GM20431 (cell line): ENCODE measurements around the gene KNDC1.

Experiments
- in situ Hi-C: fragments of 300-500 bp; cut with MseI, MboI; formaldehyde crosslinking; loops from one replicate; pipeline ENCODE4 v1.15.0; 2020; ENCODE audit warnings: low sequenced_read_pairs; ENCODE audit not compliant: unreplicated experiment

KNDC1 gene

DNA sequence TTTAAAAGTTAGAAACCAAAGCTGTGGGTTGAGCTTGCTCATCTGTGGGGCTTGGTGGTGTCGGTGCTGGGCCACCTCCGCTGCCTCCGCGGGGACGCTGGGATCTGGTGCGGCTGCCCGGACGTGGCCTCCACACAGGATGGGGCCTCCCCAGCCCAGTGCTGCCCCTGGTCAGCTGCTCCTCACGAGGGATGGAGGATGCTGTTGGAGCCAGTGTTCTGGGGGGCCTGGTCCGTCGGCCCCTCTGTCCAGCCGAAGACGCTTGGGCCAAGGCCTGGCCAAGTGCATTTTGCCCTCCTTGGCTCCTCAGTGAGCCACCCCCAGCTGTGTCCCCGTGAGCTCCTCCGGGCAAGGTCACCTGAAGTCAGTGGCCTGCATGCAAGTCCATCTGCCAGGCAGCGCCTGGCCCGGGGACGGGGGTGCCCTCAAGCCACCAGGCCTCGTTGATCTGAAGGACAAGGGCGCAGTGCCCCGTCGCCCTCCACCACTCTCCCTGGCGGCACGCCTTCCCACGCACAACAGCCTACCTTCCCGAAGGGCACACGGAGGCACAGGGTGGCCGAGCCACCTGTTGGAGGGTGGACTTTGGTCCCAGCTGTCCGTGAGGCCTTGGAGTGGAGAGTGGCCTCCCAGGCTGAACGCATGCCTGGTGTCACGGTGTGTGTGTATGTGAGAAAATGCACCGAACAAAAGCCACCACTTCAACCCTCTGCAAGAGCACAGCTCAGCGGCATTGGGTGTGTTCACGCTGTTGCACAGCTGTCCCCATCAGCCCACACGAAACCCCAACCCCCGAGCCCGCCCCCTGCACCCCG is 27.3 kb downstream of the KNDC1 start:
- in situ Hi-C loops, result no loop called here

DNA sequence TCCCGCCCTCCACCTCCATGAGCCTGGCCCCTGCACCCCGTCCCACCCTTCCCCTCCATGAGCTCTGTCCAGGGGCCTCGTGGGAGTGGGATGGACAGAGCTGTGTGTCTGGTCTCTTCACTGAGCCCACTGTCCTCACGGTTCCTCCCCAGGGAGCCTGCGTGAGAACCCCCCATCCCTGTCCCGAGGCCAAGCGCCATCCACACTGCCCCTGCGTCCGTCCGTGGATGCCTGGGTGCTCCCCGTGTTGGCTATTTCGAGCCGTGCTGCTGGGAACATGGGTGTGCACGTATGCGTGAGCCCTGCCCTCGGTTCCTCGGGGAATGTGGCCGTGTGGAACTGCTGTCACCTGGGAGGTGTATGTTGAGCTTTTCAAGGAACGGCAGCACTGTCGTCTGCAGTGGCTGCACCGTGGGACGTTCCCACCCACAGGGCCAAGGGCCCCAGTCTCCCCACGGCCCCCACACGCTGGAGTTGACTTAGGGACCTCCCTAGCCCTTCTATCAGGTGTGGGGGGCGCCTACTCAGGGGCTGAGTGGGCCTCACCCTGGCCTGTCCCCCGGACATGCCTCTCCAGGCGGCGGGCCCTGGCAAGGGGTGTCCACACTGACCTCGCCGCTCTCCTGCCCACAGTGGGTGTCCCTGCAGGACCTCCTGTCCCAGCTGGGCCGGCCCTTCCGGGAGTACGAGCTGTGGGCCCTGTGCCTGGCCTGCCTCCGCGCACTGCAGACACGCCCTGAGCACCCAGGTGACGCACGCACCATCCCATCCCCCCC is 28.1 kb downstream of the KNDC1 start:
- in situ Hi-C loops, result no loop called here

DNA sequence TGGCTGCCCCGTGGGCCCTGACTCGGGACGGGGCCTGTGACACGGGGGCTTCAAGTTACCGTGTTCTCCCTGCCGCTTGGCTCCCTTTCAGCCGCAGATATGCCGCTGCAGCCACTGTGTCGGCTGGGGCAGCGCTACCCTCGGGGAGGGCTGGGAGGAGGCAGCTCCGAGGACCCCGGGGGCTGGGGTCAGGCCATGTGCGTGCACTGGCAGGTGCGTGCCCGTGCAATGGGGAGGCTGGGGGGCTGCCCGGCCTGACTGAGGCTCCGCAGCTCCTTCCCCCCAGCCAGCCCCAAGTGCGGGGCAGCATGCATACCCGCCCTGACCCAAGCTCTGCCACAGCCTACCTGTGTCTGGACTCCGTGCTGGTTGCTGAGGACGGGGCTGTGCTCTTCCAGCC is 29.2 kb downstream of the KNDC1 start:
- in situ Hi-C loops, result no loop called here

DNA sequence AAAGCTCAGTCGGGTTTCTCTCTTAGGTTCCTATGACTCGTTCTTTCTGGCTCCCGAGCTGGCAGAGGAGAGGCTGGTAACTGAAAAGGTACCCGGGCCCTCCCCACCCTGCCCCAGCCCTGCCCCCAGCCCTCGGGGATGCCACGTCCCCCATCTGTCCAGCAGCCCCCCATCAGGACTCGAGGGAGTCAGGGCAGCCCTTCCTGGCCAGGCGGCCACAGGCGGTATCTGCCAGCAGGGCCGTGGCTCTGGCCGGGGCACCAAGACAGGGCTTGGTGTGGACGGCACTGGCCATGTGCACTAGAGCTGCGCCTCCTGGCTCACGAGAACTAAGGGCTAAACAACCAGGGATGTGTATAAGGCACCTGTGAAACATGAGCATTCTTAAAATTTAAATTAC is 29.7 kb downstream of the KNDC1 start:
- in situ Hi-C loops, result no loop called here

DNA sequence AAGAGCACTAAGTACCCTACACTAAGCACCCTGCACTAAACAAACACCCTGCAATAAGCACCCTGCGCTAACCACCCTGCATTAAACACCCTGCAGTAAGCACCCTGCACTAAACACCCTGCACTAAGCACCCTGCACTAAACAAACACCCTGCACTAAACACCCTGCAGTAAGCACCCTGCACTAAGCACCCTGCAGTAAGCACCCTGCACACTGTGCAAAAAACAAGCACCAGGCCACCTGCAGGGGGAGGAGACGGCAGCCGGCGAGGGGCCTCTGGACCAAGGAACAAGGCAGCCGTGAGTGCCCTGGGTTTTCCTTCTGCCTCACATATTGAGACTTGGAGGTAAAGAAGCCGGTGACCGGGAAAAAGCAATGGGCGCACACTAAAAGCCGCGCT is 30.2 kb downstream of the KNDC1 start:
- in situ Hi-C loops, result no loop called here

DNA sequence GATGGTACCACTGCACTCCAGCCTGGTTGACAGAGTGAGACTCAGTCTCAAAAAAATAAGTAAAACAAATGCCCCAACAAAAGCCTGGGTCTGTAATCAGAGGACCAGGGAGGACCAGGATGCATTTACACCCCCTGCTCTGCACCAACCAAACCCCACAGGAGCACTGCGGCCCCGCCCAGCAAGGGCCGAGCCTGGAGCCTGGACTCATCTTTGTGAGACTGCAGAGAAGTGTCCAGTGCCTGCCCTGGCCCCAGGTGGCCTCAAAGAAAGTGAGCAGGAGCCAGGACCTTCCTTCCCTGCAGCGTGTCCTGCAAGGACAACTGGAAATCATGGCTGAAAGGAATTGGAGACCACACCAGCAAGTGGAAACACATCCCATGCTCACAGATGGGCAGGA is 31.6 kb downstream of the KNDC1 start:
- in situ Hi-C loops, result no loop called here

DNA sequence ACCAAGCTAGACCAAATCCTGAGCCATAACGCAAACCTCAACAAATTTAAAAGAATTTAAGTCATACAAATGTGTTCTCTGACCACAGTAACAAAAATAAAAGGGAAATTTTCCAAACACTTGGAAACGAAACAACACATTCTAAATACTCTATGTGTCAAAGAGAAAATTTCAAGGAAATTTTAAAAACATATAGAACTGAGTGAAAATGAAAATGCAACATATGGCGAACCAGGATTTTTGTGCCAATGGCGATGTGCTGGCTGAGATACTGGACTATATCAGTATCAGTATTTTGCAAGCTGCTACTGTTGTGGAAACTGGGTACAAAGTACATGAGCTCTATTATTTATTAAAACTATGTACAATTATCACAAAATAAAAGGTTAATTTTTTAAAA is 34.1 kb downstream of the KNDC1 start:
- in situ Hi-C loops, result no loop called here

DNA sequence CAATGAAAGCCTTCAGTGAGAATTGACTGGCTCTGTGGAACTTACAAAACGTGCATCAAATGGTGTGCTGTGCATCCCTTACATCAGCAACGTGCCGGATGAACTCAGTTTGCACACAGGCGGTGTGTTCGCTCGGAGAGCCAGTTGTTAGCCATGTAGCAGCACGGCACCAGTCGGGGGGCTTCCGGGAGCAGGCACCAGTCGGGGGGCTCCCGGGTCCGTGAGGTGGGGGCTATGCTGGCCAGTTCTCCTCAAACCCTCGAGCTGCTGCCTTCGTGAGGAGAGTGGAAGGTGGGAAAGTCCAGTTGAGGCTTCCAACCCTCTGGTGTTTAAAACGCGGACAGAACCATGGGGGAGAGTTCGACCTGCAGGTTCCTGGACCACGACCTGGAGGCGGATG is 35.1 kb downstream of the KNDC1 start:
- in situ Hi-C loops, result no loop called here

DNA sequence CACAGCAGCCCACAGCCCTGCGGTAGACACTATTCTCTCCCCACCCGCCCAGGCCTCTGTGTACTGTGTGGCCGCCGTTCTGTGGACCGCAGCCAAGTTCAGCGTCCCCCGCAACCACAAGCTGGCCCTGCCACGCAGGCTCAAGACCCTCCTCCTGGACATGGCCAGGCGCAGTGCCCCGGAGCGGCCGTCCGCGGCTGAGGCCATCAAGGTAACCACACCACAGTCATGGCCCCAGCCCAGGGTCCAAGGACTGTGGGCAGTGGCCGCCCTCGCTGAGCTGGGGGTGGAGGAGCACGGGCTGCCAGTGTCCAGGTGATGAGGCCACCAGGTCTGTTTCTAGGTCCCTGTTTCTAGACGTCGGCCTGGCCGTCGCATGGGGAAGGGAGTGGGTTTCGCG is 35.6 kb downstream of the KNDC1 start:
- in situ Hi-C loops, result no loop called here

DNA sequence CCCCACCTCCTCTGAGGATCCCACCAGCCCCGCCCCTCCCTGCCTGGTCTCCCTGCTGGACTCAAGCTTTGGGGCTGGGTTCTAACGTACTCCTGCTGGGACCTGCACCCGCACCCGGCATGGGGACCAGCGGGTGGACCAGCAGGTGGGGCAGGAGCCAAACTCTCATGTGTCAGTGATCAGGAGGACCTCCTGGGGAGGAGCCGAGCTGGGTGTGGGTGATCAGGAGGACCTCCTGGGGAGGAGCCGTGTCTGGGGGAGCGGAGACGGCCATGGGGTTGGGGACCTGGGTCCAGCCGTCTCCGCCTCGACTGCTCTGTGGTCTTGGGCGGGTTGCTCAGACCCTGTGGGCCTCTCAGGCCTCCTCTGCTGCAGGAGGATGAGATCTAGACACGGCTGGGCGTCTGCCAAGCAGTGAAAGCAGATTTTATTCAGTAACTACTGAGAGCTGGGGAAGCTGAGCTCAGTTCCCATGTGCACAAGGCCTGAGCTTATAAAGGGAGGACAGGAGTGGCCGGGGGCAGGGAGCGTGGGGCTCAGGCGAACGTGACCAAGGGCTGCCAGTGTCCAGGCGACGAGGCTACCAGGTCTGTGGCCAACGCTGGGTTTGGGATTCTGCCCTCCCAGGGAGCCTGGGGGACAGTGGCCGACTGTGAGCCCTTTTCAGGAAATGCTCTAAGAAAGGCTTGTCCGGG is 36.3 kb downstream of the KNDC1 start:
- in situ Hi-C loops, result no loop called here

DNA sequence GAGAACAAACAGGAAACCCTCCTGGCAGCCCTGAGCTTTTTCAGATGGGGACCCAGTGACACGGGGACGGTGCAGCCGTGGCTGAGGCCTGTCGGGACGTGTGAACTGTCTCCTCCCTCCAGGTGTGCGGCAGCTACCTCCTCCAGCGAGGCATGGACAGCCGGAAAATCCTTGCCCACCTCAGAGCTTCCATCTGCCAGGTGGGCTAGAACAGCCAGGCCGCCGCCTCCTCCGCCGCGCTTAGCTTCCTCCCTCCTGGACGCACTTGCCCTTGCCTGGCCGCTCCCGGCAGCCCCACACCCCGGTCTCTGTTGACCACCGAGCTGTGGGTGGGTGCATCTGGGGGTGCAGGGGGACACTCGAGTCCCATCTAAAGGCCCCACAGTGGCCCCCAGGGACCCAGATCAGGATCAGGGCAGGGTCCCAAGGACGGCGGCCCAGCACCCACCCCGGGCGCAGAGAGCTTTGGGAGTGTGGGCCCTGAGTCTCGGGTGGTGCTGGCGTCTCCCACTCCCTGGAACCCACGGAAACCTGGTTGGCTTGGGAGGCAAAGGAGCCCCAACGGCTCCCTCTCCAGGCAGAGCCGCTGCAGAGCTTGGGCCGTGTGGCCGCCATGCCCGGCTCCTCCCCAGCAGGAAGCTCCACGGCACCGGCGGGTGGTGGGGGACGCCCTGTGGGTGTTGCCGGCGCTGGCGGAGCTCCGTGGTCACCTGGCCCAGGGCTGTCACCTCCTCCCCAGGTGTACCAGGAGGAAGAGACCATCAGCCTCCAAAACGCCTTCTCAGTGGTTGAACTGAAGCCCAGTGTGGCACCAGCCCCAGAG is 37.1 kb downstream of the KNDC1 start:
- in situ Hi-C loops, result no loop called here

DNA sequence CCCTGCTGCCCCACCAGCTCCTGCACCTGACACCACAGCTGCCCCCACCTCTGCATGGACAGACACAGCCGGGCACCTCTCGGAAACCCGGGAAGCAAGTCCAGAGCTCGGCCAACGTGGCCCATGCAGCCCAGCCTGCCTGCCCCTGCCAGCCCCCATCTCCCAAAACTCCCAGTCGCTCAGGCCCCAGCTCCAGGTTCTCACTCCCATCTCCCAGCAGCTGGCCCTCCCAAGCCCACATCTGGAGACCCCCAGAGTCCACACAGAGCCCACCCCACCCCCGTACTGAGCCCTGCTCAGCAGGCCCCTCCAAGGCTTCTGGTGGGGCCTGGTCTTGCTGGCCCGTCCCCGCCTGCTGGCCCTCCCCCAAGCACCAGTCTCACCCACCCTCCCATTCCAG is 37.8 kb downstream of the KNDC1 start:
- in situ Hi-C loops, result no loop called here

DNA sequence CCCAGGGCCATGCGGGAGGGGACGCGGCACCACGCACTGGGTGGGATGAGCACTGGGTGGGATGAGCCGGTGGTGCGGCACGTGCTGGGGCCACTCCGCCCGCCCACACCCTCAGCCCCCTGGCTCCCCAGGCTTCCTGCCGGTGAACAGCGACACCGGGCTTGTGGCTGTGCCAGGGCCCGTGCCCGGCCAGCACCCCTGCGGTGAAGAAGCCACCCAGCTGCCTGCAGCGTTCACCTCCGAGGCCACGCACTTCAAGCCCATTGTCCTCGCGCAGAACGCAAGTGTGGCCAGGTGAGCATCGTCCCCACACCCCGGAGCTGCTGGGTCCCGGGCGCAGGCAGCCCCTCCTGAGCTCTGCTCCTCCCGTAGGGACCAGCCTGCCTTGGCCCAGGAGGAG is 38.2 kb downstream of the KNDC1 start:
- in situ Hi-C loops, result no loop called here

DNA sequence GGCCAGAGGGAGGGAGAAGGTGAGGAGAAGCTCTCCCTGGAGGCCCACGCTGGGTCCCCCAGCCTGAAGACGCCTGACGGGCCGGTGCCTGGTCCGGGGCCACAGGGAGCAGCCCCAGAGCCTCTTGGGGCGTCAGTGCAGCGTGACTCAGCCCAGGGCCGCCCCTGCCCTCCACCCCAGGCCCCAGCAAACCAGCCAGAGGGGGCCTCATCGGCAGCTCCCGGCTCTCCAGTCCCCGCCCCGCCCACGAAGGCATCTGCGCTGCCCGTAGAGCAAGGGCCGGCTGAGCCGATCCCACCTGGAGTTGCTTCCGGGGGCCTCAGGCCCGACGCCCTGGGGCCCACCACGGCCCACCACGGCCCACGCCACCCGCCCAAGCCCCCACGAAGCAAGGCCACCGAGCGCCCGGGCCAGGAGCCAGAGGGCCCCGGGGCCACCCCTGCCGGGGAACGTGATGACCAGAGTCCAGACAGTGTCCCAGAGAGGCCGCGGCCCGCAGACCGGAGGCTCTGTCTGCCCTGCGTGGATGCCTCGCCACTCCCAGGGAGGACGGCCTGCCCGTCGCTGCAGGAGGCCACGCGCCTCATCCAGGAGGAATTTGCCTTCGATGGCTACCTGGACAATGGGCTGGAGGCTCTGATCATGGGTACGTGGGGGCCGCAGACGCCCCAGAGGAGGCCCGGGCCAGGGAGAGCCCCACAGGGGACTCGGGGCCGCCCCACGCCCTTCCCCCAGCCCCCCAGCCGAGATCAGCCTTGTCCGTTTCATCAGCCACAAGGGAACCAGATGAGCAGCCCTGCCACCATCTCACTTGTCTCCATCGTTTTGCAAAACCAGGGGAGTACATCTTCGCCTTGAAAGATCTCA is 38.8 kb downstream of the KNDC1 start:
- in situ Hi-C loops, result no loop called here

DNA sequence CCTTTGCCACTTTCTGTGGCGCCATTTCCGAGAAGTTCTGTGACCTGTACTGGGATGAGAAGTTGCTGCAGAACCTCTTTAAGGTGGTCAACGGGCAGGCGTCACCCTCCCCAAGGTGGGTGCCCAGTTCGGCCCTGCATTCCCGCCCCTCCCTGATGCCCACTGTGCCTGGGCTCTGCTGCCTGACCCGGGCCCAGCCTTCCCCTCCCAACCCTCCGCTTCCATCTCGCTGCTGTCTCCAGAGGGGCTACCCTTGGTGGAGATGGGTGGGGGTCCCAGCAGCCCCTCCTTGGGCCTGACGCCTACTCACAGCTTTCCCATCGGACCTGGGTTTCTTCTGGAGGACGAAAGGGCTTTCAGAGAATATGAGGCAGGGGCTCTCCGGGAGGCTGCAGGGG is 39.5 kb downstream of the KNDC1 start:
- in situ Hi-C loops, result no loop called here

DNA sequence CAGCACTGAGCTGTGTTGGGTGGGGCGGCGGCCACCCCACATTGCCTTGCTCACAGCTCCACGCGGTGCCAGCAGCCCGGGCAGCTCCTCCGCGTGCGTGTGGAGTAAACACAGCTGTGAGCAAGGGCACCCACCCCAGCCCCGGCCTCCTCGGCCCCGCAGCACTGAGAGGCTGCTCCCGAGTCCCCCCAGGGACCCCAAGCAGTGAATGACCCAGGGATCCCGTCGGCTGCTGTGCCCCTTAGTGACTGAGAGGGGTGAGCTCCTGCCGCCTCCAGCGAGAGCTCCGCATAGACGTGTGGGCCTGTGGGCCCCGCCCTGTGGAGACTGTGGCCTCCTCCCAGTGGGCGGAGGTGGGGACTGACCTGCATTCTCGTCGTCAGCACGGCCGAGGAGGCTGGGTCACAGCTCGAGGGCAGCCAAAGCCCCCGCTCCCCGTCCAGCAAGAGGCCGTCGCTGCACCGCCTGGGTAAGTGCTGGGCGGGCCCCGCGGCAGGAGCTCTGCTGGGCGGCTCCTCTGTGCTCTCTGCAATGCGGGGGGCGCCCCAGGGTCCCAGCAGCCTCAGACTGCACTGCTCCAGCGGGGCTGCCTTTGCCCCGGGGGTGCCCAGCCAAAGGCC is 40.1 kb downstream of the KNDC1 start:
- in situ Hi-C loops, result no loop called here

DNA sequence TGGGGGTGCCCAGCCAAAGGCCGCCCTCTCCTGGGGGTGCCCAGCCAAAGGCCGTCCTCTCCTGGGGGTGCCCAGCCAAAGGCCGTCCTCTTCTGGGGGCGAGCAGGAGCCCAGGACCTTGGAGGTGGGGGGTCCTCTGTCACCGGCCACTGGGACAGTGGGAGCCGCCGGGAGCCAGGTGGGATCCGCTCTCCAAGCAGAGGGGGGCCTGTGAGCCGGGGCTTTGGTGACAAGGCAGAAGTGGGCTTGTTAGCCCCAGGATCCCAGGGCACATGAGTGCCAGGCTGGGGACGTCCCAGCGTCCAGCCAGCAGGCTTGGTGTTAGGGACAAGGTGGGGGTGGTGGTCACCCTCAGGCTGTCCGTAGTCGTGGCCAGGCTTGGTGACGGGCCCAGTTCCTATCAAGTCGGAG is 40.6 kb downstream of the KNDC1 start:
- in situ Hi-C loops, result no loop called here

DNA sequence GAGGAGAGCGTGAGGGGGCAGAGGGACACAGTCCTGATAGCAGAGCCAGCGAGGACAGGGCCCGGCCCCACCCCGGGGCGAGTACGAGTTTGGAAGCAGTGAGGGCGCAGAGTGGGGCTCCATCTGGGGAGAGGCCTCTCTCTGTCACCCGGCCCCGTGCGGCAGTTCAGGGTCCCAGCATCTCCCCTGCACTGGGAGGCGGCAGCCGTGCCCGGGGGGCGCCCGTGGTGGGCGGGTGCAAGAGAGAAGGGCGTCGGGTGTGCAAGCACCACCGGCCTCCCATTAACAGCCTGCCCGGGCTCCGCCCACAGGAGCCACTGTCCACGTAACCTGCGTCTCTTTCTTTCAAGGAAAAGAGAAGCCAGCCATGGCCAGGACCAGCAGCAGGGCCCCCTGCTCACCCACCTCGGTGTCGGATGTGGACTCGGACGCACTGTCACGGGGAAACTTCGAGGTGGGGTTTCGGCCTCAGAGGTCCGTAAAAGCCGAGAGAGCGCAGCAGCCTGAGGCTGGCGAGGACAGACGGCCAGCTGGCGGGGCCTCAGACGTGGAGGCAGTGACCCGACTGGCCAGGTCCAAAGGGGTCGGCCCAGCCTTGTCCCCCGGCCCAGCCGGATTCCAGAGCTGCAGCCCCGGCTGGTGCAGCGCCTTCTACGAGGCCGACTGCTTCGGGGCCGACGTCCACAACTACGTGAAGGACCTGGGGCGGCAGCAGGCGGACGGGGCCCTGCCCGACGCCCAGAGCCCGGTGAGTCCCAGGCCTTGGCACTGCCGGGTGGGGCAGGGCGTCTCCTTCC is 41.3 kb downstream of the KNDC1 start:
- in situ Hi-C loops, result no loop called here
